Epithelial cell of proximal tubule (primary cell): Measurements from ENCODE around the gene HS6ST3. TPM values are rescaled to one million over a fixed set of nuclear protein-coding genes. Genes with fewer than 3 reads are reported as not detected.

Experiments used
- DNase-seq: peaks from one replicate; pipeline ENCODE4 v3.0.0-alpha.2; 2011; ENCODE audit warnings: low read depth
- H3K4me3 ChIP-seq: 2 replicates; pipeline ENCODE4 v1.5.1; 2011; ENCODE audit warnings: low read depth, mild to moderate bottlenecking, low read length
- CTCF ChIP-seq: conservative IDR thresholded peaks from 2 replicates; pipeline ENCODE4 v1.5.1; 2012; ENCODE audit warnings: low read depth, mild to moderate bottlenecking, low read length
- total RNA-seq: library from RNA; depleted of rRNA; stranded (reverse); fragments of >200 nt; gene quantifications from 2 replicates; pipeline ENCODE4 v1.2.3, GENCODE V29; 2015

HS6ST3 gene
- total RNA-seq, 1 donor from 2014 or later: 0.29 TPM

GRCh38 chr13:96546463-96546862 is 456.6 kb downstream of the HS6ST3 start:
- no peak overlapping the region for H3K4me3 ChIP-seq
- TF ChIP-seq CTCF: no peak
- no peak for DNase-seq

- no peak for DNase-seq
- no peak for TF ChIP-seq CTCF
- H3K4me3 ChIP-seq: no peak overlapping the region
These were observed 461.6 kb downstream of the HS6ST3 start for GRCh38 chr13:96551546-96551945.

GRCh38 chr13:96552559-96552958 is 462.7 kb downstream of the HS6ST3 start:
- no peak for TF ChIP-seq CTCF
- no peak for DNase-seq
- no peak overlapping the region for H3K4me3 ChIP-seq

GRCh38 chr13:96553796-96554195 is 463.9 kb downstream of the HS6ST3 start:
- no peak for TF ChIP-seq CTCF
- H3K4me3 ChIP-seq: no peak overlapping the region
- no peak for DNase-seq

- no peak for DNase-seq
- TF ChIP-seq CTCF: no peak
These were observed 483.7 kb downstream of the HS6ST3 start for GRCh38 chr13:96573563-96573962.

GRCh38 chr13:96575423-96576320 is 485.8 kb downstream of the HS6ST3 start:
- no peak for DNase-seq
- no peak for TF ChIP-seq CTCF
- H3K4me3 ChIP-seq: no peak overlapping the region

More at GRCh38 chr13:96573563-96573962, 483.7 kb downstream of the HS6ST3 start:
- no peak overlapping the region for H3K4me3 ChIP-seq

GRCh38 chr13:96581741-96582140 is 491.8 kb downstream of the HS6ST3 start:
- DNase-seq: no peak
- no peak for TF ChIP-seq CTCF
- H3K4me3 ChIP-seq: no peak overlapping the region
